ENCODE data around the gene INSIG2. TPM values are rescaled to one million over a fixed set of nuclear protein-coding genes. Genes with fewer than 3 reads are reported as not detected.

The INSIG2 gene
- total and polyA plus RNA-seq, 9 of the 15 experiments (the other 6 are each of a cell fraction or from before 2014, with no cell fraction given), result 1.5 to 34.2 (median 6.4) TPM

- TF ChIP-seq ZNF23 (CRISPR knock-in tag; IDR thresholded peaks at IDR 0.05) (no peak), SIRT6 (IDR thresholded peaks at IDR 0.05; ENCODE audit: low read depth, low read length) (no peak)
These were observed 2.3 kb downstream of the INSIG2 start (continued) for GRCh38 chr2:118090387-118091139.

GRCh38 chr2:118091140-118091478 lies 2.8 kb downstream of the INSIG2 start:
- no peak overlapping the region for H2AFZ ChIP-seq (ENCODE audit: low read depth, low read length)
- H3K27ac ChIP-seq (ENCODE audit: extremely low read depth, low read depth, low read length), result no peak overlapping the region
- no TSS peak for BruUV-seq (replicated peaks)
- H3K9me1 ChIP-seq (ENCODE audit: control insufficient read depth, insufficient read depth, low read length), result no peaks in the 10 kb centered on the region
- no peak overlapping the region for H3K4me3 ChIP-seq
- in situ Hi-C loops (cut with MboI), result no loop called here
- H3K4me1 ChIP-seq (replicated peaks in 1 of 2; ENCODE audit: control insufficient read depth in 2 of 2, insufficient read depth in 2 of 2, low read length in 2 of 2), result no peaks in the 10 kb centered on the region; a peak in 1 of 5 replicates
- ChIA-PET POLR2A (interaction anchor here (1.6 kb wide), 1 partner anchor 13 kb away, joined by 3 read pairs; no protein-coding TSS in a partner anchor), CTCF (ENCODE audit: low intra/inter-chr PET ratio) (interaction anchor here (0.6 kb wide), 1 partner anchor 88 kb away, joined by 3 read pairs; no protein-coding TSS in a partner anchor)
- ATAC-seq, result no peak
- intact Hi-C loops (cut with micrococcal nuclease), result no loop called here
- no peak overlapping the region for H3K9ac ChIP-seq (ENCODE audit: insufficient read depth in 1 of 2, low read depth in 2 of 2, low read length in 2 of 2)
- TF ChIP-seq MAFG (tag; conservative IDR thresholded peaks at IDR 0.05), result 0 out of 2 replicates have a peak, but pooled peaks have one; percentile 1
- no peak for TF ChIP-seq RBM14 (IDR thresholded peaks at IDR 0.05; ENCODE audit: borderline replicate concordance, insufficient read depth, low read depth, low read length)
- H3K9me3 ChIP-seq (replicated peaks; ENCODE audit: control insufficient read depth, insufficient read depth, low read depth, low read length), result no peaks in the 10 kb centered on the region
- H3K79me2 ChIP-seq (ENCODE audit: control insufficient read depth, insufficient read depth, low read length), result peaks cover 54% of the 10 kb centered on the region
- no peak overlapping the region for H3K4me2 ChIP-seq (ENCODE audit: insufficient read depth, low read length)
- no peaks in the 10 kb centered on the region for H3K27me3 ChIP-seq (ENCODE audit: control insufficient read depth in 2 of 2, insufficient read depth in 2 of 2, low read length in 2 of 2)
- FAIRE-seq, result no peak
- 30% methylated on average over 2 of the region's 2 CpGs for WGBS (ENCODE audit: insufficient coverage, low coverage, missing lambda C conversion rate)
- H3K36me3 ChIP-seq (ENCODE audit: control insufficient read depth, insufficient read depth, low read length), result no peaks in the 10 kb centered on the region
- peaks cover 11% of the 10 kb centered on the region for H4K20me1 ChIP-seq (replicated peaks; ENCODE audit: control insufficient read depth, insufficient read depth, low read length)
- no peak for DNase-seq (ENCODE audit: extremely low read depth in 1 of 4, low spot score in 3 of 4)
